ENCODE data around the gene ANXA2R.

Gene ANXA2R

DNA sequence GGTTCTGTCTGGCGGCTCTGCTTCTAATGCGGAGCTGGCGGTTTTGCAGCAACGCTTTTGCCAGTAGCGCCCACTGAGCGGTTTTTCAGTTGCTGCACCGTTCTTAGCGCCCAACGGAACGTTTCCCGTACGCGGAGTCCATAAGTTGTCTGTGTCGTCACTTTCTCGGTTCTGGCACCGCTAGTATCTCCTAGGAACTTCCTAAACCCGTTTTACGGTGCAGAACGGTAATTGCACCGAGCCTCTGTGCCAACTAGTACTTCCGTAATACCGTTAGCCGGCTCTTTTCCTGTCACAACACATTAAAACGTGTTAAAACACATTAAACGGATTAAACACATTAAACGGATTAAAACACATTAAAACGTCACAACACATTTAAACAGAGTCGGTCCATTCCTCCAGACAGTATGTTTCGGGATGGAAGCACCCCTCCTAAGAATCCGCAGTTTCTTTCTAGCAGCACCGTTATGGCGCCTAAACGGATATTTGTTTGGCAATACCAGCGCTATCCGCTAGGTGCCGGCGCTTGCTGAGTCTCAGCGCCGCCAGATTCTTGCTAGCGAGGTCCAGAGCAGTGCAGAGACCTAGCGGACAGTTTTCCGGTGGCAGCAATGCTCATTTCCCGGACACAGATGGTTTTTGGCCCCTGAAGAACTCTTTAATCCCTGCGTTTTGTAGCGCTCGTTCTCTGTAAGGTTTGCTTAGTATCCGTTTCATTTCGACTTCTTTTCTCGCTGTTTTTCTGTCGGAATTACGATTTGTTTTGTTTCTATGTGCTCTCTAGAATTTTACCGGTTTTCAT is 45.4 kb downstream of the ANXA2R start:
- DNase-seq, result peak; percentile 81

DNA sequence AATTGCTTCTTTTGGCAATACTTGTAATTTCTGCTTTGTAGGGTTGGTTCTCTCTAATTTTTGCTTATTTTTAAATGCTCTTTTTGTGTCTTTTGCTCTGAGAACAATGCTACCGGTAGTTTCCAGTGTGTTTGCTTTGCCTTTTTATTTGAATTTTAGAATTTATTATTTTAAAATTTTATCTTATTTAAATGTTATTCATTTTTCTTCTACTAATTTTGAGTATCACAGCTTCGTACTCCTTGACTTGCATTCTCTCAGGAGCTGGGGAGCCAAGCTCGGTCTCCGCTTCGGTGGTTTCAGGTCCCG is 45.9 kb downstream of the ANXA2R start:
- DNase-seq, result no peak

DNA sequence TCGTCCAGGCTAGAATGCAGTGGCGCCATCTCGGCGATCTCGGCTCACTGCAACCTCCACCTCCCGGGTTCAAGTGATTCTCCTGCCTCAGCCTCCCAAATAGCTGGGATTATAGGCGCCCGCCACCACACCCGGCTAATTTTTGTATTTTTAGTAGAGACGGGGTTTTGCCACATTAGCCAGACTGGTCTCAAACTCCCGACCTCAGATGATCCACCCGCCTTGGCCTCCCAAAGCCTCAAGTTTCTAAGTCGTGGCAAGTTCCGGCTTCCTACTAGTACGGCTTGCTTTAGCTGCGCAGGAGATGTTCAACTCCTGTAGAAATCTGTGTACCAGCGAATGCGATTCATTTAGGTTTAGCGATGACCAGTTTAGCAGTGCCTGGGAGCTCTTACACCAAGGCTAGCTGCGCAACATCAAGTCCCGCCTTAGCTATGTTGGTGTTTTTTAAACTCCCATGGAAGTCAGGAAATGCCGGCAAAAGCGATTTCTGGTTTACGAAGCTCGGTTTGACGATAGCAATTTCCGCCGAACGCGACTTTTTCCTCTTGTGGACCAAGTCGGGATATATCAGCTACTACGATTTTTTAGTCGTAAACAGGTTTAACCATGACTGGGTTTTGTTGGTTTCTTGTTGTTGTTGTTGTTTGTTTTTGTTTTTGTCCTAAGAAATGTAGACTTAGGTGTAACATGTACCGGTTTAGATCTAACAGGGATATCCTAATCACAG is 46.4 kb downstream of the ANXA2R start:
- no peak for DNase-seq

DNA sequence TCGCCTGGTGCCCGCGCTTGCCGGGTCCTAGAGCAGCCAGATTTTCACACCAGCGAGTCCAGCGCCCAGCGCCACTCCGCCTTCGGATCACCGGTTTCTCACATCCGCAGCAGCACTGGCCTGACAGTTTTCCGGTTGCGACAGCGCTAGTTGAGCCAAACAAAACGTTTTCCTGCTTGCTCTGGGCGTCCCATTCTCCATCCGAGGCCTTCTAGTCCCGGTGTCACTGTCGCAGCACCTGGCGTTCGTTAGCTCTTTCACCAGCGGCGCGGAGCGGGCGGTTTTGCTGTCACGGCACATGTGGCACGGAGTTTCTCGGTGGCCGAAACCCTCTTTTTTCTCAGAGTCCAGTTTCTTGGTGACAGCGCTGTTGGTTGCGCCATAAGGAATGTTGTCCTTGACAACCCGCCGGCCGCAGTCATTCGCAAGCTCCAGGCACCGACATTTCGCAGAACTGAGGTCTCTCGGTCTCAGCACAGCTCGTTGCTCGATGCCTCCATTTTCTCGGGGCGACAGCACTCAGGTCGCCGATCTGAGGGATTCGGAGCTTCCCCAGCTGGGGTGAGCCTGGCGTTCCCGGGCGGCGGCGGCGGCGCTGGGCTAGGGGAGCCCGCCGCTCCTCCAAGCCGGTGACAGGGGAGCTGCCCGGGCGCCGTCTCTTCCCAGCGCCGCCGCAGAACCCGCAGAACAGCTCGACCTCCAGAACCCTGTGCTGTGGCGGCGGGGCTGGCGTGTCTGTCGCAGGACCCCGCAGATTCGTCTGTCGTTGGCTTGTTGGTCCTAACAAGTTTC is 47.8 kb downstream of the ANXA2R start:
- DNase-seq, result no peak

DNA sequence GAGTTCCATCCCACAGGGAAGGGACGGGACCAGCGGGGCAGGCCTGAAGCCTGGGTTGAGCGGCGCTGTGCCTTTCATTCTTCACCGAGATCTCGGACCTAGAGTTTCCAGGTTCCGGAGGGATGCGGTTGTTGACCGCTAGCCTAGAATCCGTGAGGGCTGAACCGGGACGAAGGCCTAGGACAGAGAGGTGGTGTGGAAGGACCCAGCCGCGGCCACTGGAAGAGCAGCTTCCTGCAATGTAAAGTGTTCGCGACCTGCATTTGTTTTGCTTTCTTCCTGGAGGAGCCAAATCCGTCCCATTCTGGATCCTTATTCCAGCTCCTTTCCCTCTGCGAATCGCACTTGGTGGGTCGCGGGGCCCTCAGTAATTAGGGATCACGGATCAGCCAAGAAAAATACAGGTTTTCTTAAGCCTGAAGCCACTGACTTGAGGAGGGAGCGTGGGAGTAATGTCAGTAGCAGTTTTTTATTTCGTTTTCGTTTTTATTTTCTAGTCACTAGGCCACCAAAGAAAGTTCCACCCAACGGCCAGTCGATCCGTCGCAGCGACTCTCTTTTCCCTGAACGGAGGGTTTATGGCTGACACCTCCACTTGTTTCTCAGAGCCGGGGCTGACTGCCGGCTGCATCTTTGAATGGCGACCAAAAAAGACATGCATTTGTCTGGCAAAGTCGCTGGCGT is 48.6 kb downstream of the ANXA2R start:
- no peak for DNase-seq

DNA sequence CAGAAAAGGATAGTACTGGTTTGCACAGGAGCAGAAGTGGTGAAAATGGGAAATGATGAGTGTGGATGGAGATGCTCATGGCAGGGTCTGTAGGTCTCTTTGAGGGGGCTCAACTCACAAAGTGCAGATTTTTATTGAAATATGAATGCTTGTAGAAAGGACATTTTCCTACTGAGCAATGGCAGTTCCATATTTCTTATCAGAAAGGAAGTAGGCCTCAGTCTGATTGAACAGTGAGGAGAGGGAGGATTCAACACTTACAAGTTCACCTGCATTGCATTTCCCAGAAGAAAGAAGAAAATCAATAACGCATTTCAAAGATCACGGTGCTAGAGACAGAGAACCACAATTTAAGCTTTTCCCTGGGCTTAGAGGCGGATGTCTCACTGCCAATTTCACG is 49.2 kb downstream of the ANXA2R start:
- DNase-seq, result no peak

Measured in T1000 (cell line).